HUES64 (cell line): ENCODE data around the gene PIGT.

Experiments used
- H3K27ac ChIP-seq: 2 replicates; pipeline ENCODE4 v1.7.0; 2013; ENCODE audit warnings: low read depth, low read length, inconsistent platforms
- H3K27me3 ChIP-seq: 2 replicates; pipeline ENCODE4 v1.6.1; 2013; ENCODE audit warnings: mild to moderate bottlenecking, low read length; ENCODE audit not compliant: insufficient read depth
- H3K36me3 ChIP-seq: 2 replicates; pipeline ENCODE4 v1.6.1; 2013; ENCODE audit warnings: mild to moderate bottlenecking, low read length; ENCODE audit not compliant: insufficient read depth
- H3K4me1 ChIP-seq: 2 replicates; pipeline ENCODE4 v1.6.1; 2013; ENCODE audit warnings: mild to moderate bottlenecking, low read length, moderate library complexity; ENCODE audit not compliant: insufficient read depth
- H3K4me3 ChIP-seq: 2 replicates; pipeline ENCODE4 v1.5.1; 2013; ENCODE audit warnings: mild to moderate bottlenecking, low read length, moderate library complexity
- H3K9ac ChIP-seq: 2 replicates; pipeline ENCODE4 v1.6.1; 2013; ENCODE audit warnings: mild to moderate bottlenecking, low read depth, low read length
- H3K9me3 ChIP-seq: 2 replicates; pipeline ENCODE4 v1.6.1; 2013; ENCODE audit warnings: low read depth, low read length; ENCODE audit not compliant: insufficient read depth
- WGBS: fragments of 150-250, 120-280 bp; methylation state at CpG from one replicate; pipeline ENCODE4 v1.1.7; 2013; ENCODE audit warnings: missing lambda C conversion rate; 5-methylcytosine and 5-hydroxymethylcytosine counted together

PIGT gene

DNA sequence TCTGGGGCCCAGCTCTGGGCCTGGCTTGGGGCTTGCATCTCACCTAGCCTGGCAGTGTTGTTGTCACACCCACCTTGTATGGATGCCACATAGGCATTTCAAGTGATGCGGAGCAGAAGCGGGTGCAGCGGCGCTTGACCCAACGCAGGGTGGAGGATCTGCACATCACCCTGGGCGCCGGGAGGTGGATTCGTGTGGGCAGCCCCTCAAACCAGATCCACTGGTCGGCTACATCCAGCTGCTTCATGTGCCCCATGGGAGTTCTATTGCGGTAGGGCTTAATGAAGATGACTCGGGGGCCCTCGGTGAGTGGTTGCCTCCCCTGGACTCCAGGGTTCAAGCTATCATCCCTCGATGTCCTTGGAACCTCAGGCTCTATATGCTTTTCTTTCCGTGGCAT is 41.0 kb upstream of the PIGT start:
- Histone ChIP-seq H3K4me3 (no peak overlapping the region), H3K27me3 (peaks cover 6% of the 10 kb centered on the region), H3K36me3 (no peaks in the 10 kb centered on the region), H3K9me3 (no peaks in the 10 kb centered on the region), H3K9ac (no peak overlapping the region), H3K4me1 (peaks cover 7% of the 10 kb centered on the region; the same call in 1 of the 2 replicates), H3K27ac (no peak overlapping the region)
- 96% methylated on average over 14 of the region's 14 CpGs for WGBS

DNA sequence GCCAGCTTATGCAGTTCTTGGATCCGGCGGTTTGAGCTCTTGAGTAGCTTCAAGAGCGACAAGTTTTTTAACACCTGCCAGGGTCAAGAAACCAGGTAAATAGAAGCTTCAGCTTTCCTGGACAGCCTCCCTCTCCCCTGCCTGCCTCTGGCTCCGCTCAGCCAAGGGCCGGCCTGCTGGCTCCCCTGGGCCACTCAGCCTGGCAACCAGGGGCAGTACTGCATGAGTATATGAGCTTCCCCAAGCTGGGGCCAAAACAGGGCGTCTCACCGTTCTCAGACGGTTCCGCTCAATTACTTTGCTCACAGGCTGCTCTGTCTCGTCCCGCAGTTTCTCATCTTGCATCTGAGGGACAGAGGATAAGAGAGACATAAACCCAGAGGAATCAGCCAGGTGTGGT is 38.7 kb upstream of the PIGT start:
- H3K27ac ChIP-seq = no peak overlapping the region
- WGBS = 88% methylated on average over 11 of the region's 11 CpGs
- no peaks in the 10 kb centered on the region for H3K9me3 ChIP-seq
- no peak overlapping the region for H3K4me3 ChIP-seq
- no peaks in the 10 kb centered on the region for H3K36me3 ChIP-seq
- no peak overlapping the region for H3K9ac ChIP-seq
- peaks cover 12% of the 10 kb centered on the region; the same call in 1 of the 2 replicates for H3K4me1 ChIP-seq
- peaks cover 6% of the 10 kb centered on the region for H3K27me3 ChIP-seq

DNA sequence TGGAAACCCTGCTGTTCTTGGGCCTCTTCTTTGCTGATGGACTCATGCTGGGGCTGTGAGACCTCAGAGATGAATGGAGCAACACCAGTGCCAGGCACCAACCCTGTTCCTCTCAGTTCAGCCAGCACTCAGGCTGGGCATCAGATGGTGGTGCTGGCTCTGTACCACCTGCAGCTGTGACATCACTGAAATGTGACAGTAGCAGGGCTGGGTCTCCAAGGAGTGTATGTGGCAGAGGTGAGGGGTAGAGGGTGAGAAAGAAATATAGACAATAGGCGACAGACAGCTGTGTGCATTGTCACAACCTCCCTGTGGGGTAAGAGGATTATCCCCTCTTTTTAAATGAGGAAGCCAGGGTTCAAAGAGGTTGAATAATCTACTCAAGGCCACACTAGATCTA is 37.8 kb upstream of the PIGT start, which contains the start of gene TP53TG5:
TP53TG5 (minus strand) TSS at position 135 of the 400 bp plus-strand sequence; CDS start at position 46, 89 bp downstream.
- Histone ChIP-seq H3K36me3 (no peaks in the 10 kb centered on the region), H3K4me1 (peaks cover 8% of the 10 kb centered on the region; the same call in 1 of the 2 replicates), H3K9ac (no peak within 1 kb of the TSS), H3K27ac (no peak within 1 kb of the TSS), H3K9me3 (no peaks in the 10 kb centered on the region), H3K27me3 (peaks cover 2% of the 10 kb centered on the region), H3K4me3 (no peak within 1 kb of the TSS)
- WGBS = 78% methylated on average over 1 of the region's 1 CpG

DNA sequence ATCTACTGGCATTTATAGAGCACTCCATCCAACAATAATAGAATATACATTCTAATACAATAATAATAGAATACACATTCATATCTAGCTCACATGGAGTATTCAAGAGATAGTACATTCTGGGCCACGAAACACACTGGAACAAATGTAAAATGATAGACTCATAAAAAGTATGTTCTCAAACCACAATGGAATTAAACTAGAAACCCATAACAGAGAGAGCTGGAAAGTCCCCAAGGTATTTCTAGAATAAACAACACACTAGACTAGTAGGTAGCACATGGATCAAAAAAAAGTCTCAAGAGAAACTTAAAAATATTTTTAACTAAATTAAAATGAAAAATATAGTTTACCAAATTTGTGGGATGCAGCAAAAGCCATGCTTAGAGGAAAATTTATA is 28.7 kb upstream of the PIGT start:
- H3K27ac ChIP-seq = no peak overlapping the region
- H3K4me1 ChIP-seq = no peaks in the 10 kb centered on the region
- no peaks in the 10 kb centered on the region for H3K27me3 ChIP-seq
- WGBS = 88% methylated on average over 1 of the region's 1 CpG
- H3K36me3 ChIP-seq = no peaks in the 10 kb centered on the region
- H3K9ac ChIP-seq = no peak overlapping the region
- no peak overlapping the region for H3K4me3 ChIP-seq
- H3K9me3 ChIP-seq = no peaks in the 10 kb centered on the region

DNA sequence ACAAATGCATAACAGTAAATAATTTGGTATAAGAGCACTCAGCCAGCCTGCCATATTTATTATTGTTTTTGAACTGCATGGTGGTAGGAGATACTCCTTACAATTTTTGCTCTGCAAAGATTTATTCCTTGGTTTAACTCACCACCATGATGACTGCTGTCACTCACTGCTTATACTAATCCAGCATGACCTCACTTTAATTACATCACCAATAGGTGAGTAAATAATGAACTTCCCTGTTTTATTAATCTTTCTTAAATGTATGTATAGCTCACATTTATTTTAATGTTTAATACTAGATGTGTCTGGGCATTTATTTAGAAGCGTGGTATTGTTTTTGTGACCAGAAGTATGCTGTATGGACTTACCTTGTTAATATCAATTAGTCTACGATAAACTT is 25.0 kb upstream of the PIGT start:
- Histone ChIP-seq H3K4me1 (no peaks in the 10 kb centered on the region), H3K36me3 (no peaks in the 10 kb centered on the region), H3K4me3 (no peak overlapping the region), H3K27me3 (no peaks in the 10 kb centered on the region), H3K9ac (no peak overlapping the region), H3K27ac (no peak overlapping the region), H3K9me3 (no peaks in the 10 kb centered on the region)
- 100% methylated on average over 1 of the region's 2 CpGs for WGBS

DNA sequence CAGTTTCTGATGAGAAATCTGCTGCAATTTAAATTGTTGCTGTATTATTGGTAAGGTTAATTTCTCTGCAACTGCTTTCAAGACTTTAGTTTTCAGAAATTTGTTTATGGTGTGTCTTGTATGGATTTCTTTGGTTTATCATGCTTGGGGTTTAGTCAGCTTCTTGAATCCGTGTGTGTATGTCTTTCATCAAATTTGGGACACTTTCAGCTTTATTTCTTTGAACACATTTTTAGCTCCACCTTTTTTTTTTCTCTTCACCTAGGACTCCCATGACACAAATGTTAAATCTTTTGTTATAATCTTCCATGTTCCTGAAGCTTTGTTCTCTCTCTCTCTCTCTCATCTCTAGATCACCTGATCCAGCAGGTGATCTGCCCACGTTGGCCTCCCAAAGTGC is 24.4 kb upstream of the PIGT start:
- no peaks in the 10 kb centered on the region for H3K27me3 ChIP-seq

DNA sequence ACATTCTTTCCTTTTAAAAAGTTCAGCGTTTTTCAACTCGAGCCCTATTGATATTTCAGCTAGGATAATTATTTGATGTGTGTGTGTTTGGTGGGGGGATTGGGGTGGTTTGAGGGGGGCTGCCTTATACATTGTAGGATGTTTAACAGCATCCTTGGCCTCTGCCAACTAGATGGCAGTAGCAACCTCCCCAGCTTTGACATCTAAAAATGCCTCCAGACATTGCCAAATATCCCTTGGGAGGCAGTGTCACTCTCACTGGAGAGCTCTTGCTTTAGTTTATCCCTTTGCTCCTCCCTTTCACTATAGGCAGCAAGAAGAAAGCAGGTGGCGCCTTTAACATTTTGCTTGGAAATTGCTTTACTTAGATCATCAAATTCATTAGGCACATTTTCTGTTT is 23.2 kb upstream of the PIGT start:
- Histone ChIP-seq H3K4me3 (no peak overlapping the region), H3K36me3 (no peaks in the 10 kb centered on the region), H3K4me1 (no peaks in the 10 kb centered on the region), H3K9ac (no peak overlapping the region), H3K9me3 (peaks cover 2% of the 10 kb centered on the region; the same call in 1 of the 2 replicates), H3K27me3 (no peaks in the 10 kb centered on the region), H3K27ac (no peak overlapping the region)
- WGBS = 89% methylated on average over 3 of the region's 3 CpGs

More for the DNA sequence above, 24.4 kb upstream of the PIGT start:
- 86% methylated on average over 2 of the region's 2 CpGs for WGBS
- Histone ChIP-seq H3K4me3 (no peak overlapping the region), H3K36me3 (no peaks in the 10 kb centered on the region), H3K27ac (no peak overlapping the region), H3K9me3 (no peaks in the 10 kb centered on the region), H3K9ac (no peak overlapping the region), H3K4me1 (no peaks in the 10 kb centered on the region)

DNA sequence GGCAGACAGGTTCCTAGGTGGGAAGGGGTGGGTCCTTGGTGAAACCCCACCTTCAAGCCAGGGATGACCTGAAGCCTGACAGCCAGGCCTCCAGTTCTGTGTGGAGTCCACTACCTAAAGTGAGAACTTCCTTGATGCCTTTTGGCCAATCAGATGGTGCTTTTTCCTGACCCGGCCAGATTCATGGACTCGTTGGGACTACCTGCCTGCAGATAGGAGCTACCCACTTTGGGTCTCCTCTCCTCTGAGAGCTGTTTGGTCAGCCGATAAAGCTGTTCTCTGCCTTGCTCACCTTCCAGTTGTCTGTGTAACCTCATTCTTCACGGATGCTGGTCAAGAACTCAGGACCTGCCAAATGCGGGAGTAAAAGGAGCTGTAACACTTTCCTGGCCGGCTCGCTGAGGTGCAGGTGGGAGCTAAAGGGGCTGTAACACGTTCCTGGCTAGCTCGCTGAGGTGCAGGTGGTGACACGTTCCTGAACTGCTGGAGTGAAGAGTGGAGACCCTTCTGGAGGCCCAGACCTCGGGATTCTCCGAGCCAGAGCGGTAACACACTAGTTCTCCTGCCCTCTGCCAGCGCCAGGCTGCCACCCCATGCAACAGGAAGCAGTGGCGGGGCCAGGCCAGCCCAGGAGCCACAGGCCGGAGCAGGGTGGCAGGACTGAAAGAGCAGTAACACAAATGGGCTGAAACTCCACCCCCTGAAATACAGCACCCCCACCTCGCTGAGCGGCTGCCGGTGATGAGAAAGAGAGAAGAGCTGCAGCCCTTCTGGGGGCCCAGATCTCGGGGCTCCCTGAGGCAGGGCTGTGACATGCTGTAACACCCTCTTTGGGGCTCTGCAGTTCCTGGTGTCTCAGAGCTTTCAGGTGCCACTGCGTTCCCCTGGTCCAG is 21.5 kb upstream of the PIGT start:
- Histone ChIP-seq H3K4me1 (no peaks in the 10 kb centered on the region), H3K9me3 (peaks cover 4% of the 10 kb centered on the region; the same call in 1 of the 2 replicates), H3K4me3 (no peak overlapping the region), H3K36me3 (no peaks in the 10 kb centered on the region), H3K27me3 (no peaks in the 10 kb centered on the region), H3K9ac (no peak overlapping the region), H3K27ac (no peak overlapping the region)
- 89% methylated on average over 21 of the region's 21 CpGs for WGBS

DNA sequence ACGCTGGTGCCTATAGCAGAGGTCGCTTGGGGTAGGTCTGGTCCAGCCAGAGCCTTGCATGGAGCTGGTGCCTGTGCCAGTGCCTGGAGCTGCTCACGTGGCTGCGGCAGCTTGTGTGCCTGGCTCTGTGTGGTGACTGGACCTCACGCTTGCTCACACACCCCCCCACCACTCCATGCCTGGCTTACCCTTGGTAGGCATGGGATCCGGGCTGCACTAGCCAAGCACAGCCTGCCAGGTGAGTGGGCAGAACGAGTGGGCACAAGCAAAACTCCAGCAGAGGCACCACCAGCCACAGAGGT is 20.9 kb upstream of the PIGT start:
- Histone ChIP-seq H3K4me1 (no peaks in the 10 kb centered on the region), H3K36me3 (no peaks in the 10 kb centered on the region)

DNA sequence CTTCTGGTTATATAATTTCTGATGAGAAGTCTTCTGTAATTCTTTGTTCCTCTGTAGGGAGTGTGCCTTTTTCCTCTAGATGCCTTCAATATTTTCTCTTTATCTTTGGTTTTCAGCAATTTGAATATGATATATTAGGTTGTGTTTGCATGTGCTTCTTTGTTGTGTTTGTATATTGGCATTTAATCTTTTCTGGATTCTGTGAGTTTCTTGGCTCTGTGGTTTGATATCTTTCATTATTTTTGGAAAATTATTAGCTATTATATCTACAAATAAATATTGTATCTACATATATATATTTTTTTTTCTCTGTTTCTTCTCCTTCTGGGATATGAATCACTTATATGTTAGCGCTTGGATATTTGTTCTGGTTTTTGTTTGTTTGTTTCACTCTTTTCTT is 16.9 kb upstream of the PIGT start:
- no CpG with 5 or more reads among the region's 1 CpG for WGBS
- H3K9me3 ChIP-seq = peaks cover 27% of the 10 kb centered on the region
- H3K27ac ChIP-seq = no peak overlapping the region
- H3K4me1 ChIP-seq = no peaks in the 10 kb centered on the region
- no peaks in the 10 kb centered on the region for H3K36me3 ChIP-seq
- H3K27me3 ChIP-seq = peaks cover 6% of the 10 kb centered on the region; the same call in 1 of the 2 replicates
- no peak overlapping the region for H3K9ac ChIP-seq
- H3K4me3 ChIP-seq = no peak overlapping the region

More for the DNA sequence above, 20.9 kb upstream of the PIGT start:
- Histone ChIP-seq H3K27ac (no peak overlapping the region), H3K9ac (no peak overlapping the region), H3K4me3 (no peak overlapping the region), H3K9me3 (peaks cover 10% of the 10 kb centered on the region; the same call in 1 of the 2 replicates), H3K27me3 (no peaks in the 10 kb centered on the region)
- 91% methylated on average over 7 of the region's 7 CpGs for WGBS

DNA sequence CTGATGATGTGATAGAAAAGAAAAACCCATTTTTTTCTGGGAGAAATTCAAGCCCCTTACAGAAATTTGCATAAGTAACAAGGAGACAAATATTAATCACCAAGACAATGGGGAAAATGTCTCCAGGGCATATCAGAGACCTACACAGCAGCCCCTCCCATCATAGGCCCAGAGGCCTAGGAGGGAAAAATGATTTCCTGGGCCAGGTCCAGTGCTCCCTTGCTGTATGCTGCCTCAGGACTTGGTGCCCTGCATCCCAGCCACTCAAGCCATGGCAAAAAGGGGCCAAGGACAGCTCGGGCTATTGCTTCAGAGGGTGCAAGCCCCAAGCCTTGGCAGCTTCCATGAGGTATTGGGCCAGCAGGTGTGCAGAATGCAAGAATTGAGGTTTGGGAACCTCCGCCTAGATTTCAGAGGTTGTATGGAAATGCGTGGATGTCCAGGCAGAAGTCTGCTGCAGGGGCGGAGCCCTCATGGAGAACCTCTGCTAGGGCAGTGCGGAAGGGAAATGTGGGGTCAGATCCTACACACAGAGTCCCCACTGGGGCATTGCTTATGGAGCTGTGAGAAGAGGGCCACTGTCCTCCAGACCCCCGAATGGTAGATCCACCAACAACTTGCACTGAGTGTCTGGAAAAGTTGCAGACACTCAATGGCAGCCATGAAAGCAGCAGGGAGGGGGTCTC is 15.5 kb upstream of the PIGT start:
- Histone ChIP-seq H3K4me1 (peaks cover 2% of the 10 kb centered on the region; the same call in 1 of the 2 replicates), H3K27ac (no peak overlapping the region), H3K4me3 (no peak overlapping the region), H3K27me3 (peaks cover 19% of the 10 kb centered on the region), H3K9me3 (peaks cover 27% of the 10 kb centered on the region), H3K9ac (no peak overlapping the region), H3K36me3 (no peaks in the 10 kb centered on the region)
- 87% methylated on average over 6 of the region's 6 CpGs for WGBS
